Chondrocyte (in vitro differentiated cells): ENCODE data around the gene GNL2. TPM values are rescaled to one million over a fixed set of nuclear protein-coding genes. Genes with fewer than 3 reads are reported as not detected.
A peak's percentile ranks its signal among the peaks of the same experiment; 100 is the strongest.

Experiments
- DNase-seq: peaks from one replicate; pipeline ENCODE4 v3.0.0; 2021; ENCODE audit warnings: mixed read lengths, low spot score
- H3K27ac Mint-ChIP-seq: one replicate; pipeline ENCODE4 v1.8.0; 2021; ENCODE audit warnings: mild to moderate bottlenecking, moderate library complexity, mixed read lengths; ENCODE audit not compliant: unreplicated experiment
- H3K27me3 Mint-ChIP-seq: 2 replicates; pipeline ENCODE4 v1.8.0; 2021; ENCODE audit warnings: low read depth, mixed read lengths
- H3K36me3 Mint-ChIP-seq: 2 replicates; pipeline ENCODE4 v1.8.0; 2021; ENCODE audit warnings: low read depth, mixed read lengths
- H3K4me1 Mint-ChIP-seq: 2 replicates; pipeline ENCODE4 v1.8.0; 2021; ENCODE audit warnings: low read depth, mild to moderate bottlenecking, mixed read lengths
- H3K4me3 Mint-ChIP-seq: one replicate; pipeline ENCODE4 v1.8.0; 2021; ENCODE audit warnings: mild to moderate bottlenecking, moderate library complexity, mixed read lengths; ENCODE audit not compliant: unreplicated experiment
- H3K9me3 Mint-ChIP-seq: 2 replicates; pipeline ENCODE4 v1.8.0; 2021; ENCODE audit warnings: low read depth, mixed read lengths
- long read RNA-seq: library from polyadenylated mRNA; stranded (forward); transcript quantifications from one replicate; pipeline ENCODE4 v2.0.0, GENCODE V29; 2021
- total RNA-seq: library from RNA; stranded (reverse); gene quantifications from 3 replicates; pipeline ENCODE4 v1.2.1, GENCODE V29; 2021
- TF ChIP-seq, protein P1 (sequence below): fragments of 200-600 bp; sonication (generic); IDR thresholded peaks from 2 replicates; pipeline ENCODE4 v1.5.0; 2021; ENCODE audit warnings: antibody characterized with exemption, mild to moderate bottlenecking, moderate library complexity

GNL2 gene
- total RNA-seq, result 47.6 to 57.4 TPM (median 48.5 TPM) in 3 replicates
- long read RNA-seq, transcript GNL2-201 (16 exons, 2,334 nt), result major isoform, 100 of 108 reads
- long read RNA-seq, partial matches to known transcripts, result 1 of 108 reads
- long read RNA-seq, other reads (novel, unspliced or antisense), result 7 of 108 reads

DNA sequence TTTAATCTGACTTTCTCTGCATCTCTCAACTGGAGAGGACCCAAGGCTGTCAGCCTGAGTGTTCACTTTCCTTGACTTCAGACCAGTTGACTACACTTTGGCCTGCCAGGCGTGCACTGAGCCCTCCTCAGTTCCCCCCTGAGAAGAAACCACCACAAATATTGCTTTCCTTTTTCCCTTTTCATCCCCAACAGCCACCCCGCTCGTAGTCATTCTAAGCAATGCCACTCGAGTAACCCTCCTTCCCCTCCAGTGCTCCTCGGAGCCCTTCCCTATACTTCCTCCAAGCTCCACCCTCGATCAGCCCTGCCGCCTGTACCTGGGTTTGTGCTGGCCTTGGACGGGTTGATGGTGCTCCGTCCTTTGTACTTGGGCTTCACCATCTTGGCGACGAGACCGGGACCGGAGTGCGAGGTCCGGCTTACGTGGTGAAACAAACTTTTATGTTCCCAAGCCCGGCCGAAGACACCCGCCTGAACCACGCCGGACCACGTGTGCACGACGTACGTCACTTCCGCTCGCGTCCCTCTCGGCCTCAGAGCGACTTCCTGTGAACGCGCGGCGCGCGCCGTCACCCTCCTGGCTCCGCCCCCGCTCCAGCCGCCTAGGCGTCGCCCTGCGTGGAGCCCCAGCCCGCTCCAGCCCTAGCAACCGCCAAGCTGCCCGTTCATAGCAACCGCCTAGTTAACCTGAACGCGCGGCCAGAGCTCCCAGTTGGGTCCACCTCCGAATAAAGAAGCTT, at the start of gene GNL2:
Gene GNL2, minus strand, starts transcription at position 498 of the 742 bp plus-strand sequence. Its CDS starts 115 bp downstream, at position 383.
- H3K9me3 Mint-ChIP-seq, result no peaks in the 10 kb centered on the region
- peak within 1 kb of the TSS; percentile 98 for H3K27ac Mint-ChIP-seq
- peaks cover 9% of the 10 kb centered on the region for H3K36me3 Mint-ChIP-seq
- H3K4me1 Mint-ChIP-seq, result peaks cover 25% of the 10 kb centered on the region
- TF ChIP-seq, protein P1, sequence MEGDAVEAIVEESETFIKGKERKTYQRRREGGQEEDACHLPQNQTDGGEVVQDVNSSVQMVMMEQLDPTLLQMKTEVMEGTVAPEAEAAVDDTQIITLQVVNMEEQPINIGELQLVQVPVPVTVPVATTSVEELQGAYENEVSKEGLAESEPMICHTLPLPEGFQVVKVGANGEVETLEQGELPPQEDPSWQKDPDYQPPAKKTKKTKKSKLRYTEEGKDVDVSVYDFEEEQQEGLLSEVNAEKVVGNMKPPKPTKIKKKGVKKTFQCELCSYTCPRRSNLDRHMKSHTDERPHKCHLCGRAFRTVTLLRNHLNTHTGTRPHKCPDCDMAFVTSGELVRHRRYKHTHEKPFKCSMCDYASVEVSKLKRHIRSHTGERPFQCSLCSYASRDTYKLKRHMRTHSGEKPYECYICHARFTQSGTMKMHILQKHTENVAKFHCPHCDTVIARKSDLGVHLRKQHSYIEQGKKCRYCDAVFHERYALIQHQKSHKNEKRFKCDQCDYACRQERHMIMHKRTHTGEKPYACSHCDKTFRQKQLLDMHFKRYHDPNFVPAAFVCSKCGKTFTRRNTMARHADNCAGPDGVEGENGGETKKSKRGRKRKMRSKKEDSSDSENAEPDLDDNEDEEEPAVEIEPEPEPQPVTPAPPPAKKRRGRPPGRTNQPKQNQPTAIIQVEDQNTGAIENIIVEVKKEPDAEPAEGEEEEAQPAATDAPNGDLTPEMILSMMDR, result no peak
- DNase-seq, result peak; percentile 99
- peak within 1 kb of the TSS; percentile 99 for H3K4me3 Mint-ChIP-seq
- no peaks in the 10 kb centered on the region for H3K27me3 Mint-ChIP-seq

DNA sequence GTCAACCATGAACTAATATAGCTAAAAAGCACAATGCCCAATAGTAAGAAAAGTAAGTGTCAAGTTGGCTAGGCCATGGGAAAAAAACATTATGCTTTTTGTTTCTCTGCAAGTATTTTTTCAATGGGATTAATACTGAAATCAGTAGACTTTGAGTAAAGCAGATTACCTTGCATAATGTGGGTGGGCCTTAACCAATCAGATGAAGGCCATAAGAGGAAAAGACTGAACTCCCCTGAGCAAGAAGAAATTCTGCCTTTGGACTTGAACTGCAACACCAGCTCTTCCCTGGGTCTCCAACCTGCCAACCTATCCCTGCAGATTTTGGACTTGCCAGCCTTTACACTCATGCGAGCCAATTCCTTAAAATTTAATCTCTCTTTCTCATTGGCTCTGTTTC, 45.3 kb upstream of the GNL2 start:
- peaks cover 34% of the 10 kb centered on the region for H3K27me3 Mint-ChIP-seq
- no peak overlapping the region for H3K4me3 Mint-ChIP-seq
- DNase-seq, result no peak
- no peaks in the 10 kb centered on the region for H3K36me3 Mint-ChIP-seq
- H3K4me1 Mint-ChIP-seq, result no peaks in the 10 kb centered on the region
- TF ChIP-seq, protein P1, result no peak
- no peaks in the 10 kb centered on the region for H3K9me3 Mint-ChIP-seq
- H3K27ac Mint-ChIP-seq, result no peak overlapping the region

DNA sequence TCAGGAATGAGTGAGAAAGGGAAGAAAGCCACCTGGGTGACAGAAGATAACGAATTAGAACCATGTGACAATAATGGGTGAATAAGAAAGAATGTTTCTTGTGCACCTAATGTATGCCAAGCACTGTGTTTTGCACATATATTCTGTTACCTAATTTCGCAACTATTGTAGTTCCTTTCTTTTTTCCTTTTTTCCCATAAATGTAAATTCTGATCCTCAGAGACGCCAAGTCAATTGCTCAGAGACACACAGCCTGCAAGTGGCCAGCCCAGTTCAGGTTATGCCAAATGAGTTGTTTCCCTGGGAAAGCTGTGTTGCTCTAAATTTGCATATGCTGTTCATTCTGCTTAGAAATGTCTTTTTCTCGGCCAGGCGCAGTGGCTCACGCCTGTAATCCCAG, 40.7 kb upstream of the GNL2 start:
- H3K4me3 Mint-ChIP-seq, result no peak overlapping the region
- no peaks in the 10 kb centered on the region for H3K36me3 Mint-ChIP-seq
- DNase-seq, result no peak
- no peaks in the 10 kb centered on the region for H3K9me3 Mint-ChIP-seq
- peaks cover 4% of the 10 kb centered on the region for H3K4me1 Mint-ChIP-seq
- TF ChIP-seq, protein P1, result no peak
- peaks cover 53% of the 10 kb centered on the region for H3K27me3 Mint-ChIP-seq
- H3K27ac Mint-ChIP-seq, result no peak overlapping the region

DNA sequence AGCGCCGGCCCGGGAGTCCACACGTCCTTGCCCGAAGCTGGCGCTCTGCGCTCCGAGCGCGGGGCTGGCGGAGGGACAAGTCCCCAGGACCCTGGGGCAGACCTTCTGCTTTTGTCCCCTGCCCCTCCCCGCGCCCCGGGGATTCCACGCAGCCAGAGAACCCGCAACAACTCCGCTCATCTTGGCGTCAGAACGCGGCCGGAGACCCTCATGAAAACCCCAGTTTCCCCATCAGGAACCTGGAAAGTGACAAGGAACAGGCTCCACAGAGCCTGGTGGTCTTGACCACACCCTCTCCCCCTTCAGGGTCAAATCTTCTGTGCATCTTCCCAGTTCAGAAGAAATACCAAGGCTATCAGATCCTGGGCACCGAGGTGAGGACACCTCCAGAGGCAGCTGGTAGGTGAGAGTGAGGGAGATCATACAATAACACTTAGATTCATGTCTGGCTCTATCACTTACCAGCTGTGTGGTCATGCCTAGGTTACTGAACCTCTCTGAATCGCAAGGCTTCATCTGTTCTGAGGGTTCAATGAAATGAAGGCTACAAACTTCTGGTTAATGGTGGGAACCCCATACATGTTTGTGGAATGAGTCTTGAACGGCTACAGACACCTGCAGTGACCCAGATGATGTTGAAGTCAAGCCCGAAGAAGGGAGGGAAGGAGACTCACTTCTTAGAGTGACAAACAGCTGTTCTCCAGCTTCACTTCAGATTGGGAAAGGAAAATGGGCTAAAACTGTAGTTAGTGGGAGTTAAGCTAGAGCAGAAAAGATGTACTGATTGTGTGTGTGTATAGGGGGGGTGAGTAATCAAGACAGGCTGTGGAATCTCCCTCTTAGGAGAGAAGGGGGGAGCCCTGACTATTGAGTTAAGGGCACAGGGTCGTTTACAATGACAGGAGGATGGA, 39.5 kb upstream of the GNL2 start:
- H3K9me3 Mint-ChIP-seq, result no peaks in the 10 kb centered on the region

More for the DNA sequence above, 39.5 kb upstream of the GNL2 start:
- DNase-seq, result no peak
- Mint-ChIP-seq H3K4me1 (peaks cover 4% of the 10 kb centered on the region), H3K27ac (no peak overlapping the region), H3K27me3 (peaks cover 65% of the 10 kb centered on the region), H3K4me3 (peak overlapping the region; percentile 33), H3K36me3 (no peaks in the 10 kb centered on the region)
- TF ChIP-seq, protein P1, result no peak
